NCI-H2107 treated with DMSO at 0.1 percent for 48 hours (cell line): ENCODE results near the gene LMNB1.

Experiments used
- DNase-seq: peaks from one replicate; lab custom pipeline; 2025; ENCODE audit not compliant: unreplicated experiment; lab: John Stamatoyannopoulos, UW

The LMNB1 gene

GRCh38 chr5:126883564-126884245 is 106.8 kb downstream of the LMNB1 start:
- no peak for DNase-seq

GRCh38 chr5:126884269-126884819 is 107.4 kb downstream of the LMNB1 start:
- no peak for DNase-seq
